NCI-H187 (cell line): ENCODE data around the gene FRMD4A.
"Not testable (repeated sequence)": the region's sequence is repeated elsewhere in the genome, so short reads cannot be mapped to it uniquely, and the experiment has no call there.

Source experiments
- DNase-seq, 2 experiments: peaks; one replicate each; lab custom pipeline; 2025; lab: John Stamatoyannopoulos, UW

FRMD4A gene

DNA sequence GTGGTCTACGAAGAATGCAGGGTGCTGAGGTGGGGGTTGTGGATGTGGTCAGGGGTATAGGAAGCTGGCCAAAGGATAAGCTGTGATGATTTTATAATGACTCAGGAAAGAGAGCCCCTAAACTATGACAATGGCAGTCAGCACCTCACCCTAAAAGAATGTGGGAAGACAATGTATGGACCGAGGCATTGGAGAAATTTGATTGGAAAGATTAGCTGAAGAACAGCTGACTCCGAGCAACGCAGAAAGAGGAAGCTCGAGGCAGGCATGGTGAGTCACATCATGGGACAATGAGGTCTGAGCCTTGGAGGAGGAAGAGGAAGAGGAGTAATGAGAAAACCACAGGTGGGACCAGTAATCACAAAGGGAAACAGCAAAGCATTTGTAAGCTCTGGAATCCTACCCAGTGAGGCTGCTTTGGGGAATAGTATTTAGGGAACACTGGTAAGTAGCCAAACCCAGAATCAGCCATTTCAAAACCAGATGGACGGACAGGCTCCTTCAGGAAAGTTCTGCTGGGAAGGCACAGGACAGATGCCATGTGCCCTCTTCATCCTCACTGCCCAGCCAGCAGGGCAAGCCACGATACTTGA, 448.5 kb downstream of the FRMD4A start:
- no peak for DNase-seq

DNA sequence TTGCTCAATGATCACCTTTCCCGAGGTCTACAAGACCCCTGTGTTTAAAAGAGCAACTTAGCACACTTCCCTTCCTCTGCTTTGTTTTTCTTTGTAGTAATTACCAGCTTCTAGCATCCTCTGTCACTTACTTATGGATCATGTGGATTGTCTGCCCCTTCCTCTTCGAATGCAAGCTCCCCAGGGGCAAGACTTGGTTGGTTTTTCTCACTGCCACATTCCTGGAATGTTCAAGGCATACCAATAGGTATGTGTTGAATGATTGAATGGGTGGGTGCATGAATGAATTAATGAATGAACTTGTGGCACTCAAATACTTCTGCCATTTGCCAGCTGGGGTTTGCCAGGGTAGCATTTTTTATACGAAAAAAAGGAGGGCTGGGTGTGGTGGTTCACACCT, 450.0 kb downstream of the FRMD4A start:
- no peak for DNase-seq

DNA sequence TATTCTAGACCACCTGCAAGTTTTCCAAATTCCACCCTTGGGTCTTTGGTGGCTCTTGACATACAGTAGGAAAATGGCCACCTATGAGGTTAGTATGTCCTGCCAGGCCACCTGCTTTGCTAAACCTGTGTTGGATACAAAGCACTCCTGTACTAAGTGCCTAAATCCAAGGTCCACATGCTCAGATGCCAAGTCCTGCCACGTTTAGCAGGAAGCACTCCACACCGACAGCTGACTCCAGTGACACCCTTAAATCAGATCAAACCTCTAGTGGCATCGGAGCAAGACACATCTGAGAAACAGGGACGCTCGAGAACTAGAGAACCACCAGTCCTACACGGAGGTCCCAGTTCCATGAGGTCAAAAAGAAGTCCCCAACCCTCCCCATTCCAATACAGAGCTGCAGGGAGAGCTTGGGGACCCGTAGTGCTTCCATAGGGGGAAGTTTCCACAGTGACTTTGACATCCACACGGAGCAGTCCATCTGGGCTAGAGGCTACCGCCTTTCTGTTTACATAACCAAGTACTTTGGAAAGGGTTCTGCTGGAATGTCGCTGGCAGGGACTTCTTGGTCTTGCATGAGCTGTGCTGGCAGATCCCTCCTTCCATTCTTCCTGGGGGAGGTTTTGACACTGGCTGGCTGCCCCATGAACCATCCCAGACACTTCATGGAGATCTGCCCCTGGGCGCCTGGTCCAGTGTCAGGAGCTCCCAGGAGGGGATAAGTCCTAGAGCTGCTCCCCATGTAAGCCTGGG, 453.4 kb downstream of the FRMD4A start:
- DNase-seq: no peak

DNA sequence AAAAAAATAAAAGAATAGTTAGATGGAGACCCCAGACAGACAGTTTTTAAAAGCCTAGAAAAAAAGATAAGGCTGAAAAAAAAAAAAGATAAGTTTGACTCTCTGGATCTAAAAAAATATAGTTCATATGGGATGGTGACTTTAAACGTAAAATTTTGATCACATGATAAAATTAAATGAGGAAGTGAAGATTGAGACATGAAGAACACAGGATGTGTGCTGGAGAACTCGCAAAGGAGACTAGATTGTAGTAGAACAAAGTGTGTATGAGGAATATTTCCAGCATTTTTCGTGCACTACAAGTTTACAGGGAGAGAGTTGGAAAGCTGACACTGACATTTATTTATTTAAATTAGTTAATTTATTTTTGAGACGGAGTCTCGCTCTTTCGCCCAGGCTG, 457.5 kb downstream of the FRMD4A start:
- no peak for DNase-seq

DNA sequence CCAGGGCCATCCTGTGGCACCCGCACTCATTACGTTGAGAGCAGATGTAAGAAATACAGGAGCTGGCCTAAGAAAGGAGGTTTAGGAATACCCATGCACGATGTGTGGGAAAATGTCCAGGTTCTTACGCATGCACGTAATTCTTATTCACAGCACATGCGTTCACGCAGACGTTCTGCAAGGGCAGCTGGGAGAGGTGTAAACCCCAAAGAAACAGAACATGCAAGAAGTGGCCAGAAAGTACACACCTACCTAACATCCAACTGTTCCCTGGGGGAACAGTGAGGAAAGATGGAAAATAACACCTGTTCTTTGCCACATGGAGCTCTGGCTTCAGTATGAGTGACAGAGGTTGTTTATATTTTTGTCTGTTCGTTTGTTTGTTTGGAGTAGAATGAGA, 458.3 kb downstream of the FRMD4A start:
- no peak for DNase-seq

DNA sequence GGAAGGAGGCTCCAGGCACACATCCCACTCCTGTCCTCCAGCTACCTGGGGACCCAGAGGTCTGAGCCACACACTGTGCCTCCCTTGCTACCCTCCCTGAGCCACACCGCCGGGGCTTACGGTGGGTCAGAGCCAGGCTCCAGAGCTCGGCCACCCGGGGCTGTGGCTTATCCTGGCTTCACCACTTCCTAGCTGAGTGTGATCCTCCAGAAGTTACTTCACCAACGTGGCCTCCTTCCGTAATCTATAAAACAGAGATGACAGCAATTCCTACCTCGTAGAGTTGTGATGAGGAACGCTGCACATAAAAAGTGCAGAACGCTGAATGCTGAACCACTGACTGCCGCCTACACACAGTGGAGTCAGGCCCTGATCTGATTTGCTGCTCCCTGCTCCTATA, 458.9 kb downstream of the FRMD4A start:
- no peak for DNase-seq

DNA sequence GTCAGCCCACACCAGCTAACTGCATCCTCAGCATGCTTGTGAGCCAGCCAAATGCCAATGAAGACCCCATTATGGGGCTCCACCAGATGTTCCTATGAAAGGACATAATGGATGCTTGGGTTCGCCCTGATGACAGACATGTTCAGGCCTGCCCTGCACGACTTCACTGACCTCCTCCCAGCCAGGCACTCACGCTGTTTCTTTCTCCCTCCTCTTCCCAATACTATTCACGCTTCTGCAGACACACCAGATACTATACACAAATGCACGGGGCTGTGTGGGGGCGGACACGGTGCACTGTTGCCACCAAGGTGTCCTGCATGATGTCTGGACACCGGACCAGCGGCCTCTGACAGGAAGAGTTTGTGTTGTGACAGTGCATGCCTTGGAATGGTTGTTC, 459.7 kb downstream of the FRMD4A start:
- no peak for DNase-seq

DNA sequence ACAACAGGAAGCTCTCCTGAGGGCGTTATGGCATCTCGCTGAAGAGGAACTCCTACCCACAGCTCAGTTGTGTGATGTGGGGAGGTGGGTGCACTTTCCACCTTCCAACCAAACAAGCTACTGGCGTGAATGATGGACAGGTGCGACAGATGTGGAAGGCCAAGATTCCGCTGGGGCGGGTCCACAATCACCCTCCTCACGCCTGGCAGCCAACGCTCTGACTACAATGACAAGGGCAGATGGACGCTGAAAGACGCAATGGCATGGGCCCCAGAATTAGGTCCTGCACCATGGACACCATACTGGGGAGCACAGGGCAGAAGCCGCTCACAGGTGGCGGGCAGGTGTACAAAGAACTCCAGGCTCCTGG, 461.4 kb downstream of the FRMD4A start:
- DNase-seq: no peak

DNA sequence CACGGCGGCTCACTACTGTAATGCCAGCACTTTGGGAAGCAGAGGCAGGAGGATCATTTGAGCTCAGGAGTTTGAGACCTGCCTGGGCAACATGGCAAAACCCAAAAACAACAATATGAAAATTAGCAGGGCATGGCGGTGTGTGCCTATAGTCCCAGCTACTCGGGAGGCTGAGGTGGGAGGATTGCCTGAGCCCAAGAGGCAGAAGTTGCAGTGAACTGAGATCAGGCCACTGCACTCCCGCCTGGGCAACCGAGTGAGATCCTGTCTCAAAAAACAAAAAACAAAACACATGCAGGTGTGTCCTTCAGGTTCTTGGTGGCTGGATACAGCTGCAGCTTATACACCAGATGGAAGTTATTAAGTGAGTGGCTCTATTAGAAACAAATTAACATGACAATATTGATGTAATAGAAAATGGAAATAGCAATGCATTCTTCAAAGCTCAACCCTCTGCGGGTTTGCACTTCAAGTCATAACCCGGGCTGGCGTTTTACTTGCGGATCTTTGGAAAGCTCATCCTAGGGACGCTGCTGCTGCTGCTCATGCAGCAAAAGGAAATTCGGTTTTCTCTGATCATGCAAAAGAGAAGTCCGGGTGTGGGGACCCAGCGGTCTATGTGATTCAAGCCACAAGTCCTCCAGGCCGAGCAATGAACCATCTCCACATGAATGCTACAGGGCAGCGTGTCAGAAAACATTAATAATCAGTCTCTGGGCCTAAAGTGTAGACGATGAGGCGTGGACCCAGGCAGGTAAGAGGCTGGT, 462.0 kb downstream of the FRMD4A start:
- no peak for DNase-seq

DNA sequence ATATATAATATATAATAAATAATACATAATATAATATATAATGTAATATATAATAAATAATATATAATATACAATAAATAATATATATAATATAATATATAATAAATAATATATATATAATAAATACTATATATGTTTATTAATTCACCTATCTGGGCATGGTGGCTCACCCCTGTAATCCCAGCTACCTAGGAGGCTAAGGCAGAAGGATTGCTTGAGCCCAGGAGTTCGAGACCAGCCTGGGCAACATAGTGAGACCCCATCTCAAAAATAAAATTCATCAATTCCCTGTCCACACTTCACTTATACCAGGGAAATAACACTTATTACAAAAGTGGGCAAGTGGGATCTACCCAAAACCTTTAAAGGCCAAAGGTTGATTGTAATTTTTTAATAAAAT, 462.9 kb downstream of the FRMD4A start:
- no peak for DNase-seq

DNA sequence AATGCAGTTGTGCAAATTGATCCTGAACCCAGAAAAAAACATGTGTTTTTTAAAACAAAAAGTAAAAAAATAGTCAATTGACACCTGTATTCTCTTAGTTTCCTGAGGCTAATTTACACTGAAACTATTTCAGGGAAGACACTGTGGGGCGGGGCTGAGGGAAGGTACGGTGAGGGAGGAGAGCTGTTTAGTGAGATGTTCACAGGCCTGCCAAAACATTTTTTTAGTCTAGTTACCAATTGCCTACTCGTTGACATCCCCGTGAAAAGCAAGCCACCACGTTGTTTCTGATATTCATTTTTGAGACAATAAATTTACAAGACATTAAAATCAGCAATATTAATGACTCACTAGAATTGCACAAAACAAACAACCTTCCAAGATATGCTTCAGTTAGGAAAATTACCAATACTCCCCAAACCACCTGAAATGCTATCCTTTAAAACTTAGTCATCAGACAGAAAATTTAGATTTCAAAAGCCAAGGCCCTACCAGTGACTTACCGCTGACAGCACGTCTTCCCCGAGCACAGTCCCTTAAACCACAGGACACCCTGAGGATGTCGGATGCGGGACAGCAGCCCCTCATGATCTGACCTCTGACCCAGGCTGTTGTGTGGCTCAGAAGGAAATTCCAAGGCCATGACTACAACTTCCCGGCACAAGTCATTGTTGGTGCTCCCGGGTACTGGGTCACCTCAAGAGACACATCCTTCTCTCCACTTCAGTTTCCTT, 464.8 kb downstream of the FRMD4A start:
- DNase-seq: no peak

DNA sequence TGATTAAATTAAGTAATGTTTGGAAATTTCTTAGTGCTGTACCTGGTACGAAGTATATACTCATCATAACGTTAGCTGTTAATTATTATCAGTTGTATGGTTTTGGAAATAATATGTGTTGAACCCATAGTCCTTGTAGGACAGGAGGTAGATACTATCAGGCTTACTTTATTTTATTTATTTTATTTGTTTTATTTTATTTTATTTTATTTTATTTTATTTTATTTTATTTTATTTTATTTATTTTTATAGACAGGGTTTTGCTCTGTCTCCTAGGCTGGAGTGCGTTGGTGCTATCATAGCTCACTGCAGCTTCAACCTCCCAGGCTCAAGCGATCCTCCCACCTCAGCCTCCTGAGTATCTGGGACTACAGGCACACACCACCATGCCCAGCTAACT, 465.5 kb downstream of the FRMD4A start:
- not testable (repeated sequence) for DNase-seq

DNA sequence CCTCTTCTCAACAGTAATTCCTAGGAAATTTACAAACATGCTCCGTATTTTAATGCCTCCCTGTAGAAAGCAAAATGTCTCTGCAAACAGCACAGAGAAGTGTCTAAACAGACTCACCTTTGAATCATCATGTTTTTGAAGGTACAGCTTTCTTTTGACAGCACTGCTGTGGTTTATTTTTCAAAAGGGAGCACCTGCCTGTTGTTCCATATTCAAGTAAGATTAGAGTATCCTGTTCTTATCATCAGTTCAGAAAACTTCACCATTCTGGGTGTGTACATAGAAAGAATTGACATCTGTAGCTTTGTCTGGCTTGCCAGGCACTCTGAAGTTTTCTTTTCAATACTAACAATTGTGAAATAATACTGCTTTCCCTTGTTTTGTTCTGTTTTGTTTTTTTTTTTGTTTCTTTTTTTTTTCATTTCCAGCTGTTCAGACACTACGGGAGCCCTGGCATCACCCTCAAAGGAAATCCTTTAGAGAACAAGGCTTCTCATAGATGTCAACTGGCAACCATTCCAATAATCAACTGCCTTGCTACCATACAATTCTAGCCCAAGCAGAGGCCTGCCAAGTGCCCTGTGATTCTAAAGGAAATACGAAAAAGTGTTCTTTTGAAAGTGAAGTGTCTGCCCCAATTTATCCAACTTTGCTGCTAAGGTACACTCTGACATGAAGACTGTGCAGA, 468.0 kb downstream of the FRMD4A start:
- no peak for DNase-seq

DNA sequence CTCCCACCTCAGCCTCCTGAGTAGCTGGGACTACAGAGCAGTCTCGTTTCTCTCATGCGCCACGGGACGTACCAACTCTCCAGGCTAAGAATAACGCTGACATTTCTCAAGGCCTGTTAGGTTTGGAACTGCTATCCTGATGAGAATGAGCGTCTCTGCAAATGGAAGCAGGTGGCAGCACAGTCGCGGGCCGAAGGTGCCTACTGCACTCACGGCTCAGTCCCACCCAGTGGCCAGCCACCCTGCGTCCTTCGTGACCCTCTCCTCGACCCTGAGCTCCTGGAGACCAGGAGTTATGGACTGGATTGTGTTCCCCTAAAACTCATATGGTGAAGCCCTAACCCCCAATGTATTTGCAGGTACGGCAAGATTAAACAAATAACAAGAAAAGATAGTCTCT, 469.8 kb downstream of the FRMD4A start:
- no peak for DNase-seq

DNA sequence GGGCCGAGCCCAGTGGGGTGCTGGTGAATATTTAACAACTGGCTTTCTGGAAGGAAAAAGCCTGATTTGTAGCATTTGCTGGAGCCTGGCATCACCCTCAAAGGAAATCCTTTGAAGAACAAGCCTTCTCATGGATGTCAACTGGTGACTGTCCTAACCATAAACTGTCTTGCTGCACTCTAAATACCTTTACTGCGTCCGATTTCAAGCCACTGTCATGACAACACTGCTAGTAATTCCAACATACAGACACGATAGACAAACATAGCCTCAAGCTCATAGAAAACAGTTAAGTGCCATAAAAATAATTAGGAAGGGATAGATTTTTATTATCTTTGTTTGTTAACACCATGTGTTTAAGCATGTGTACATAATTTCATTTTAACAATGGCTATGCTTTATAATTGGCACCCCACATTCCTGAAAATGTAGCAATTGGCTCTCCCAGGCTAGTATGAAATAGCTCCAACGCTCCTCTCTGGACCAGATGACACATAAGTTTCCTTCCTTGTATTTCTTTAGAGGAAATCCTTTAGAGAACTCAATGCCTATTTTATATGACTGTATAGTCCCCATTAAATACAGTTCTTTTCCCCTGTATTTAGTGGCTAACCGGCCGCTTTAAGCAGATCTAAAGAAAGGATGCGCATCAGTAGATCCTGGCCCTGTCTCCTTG, 470.6 kb downstream of the FRMD4A start:
- no peak for DNase-seq

DNA sequence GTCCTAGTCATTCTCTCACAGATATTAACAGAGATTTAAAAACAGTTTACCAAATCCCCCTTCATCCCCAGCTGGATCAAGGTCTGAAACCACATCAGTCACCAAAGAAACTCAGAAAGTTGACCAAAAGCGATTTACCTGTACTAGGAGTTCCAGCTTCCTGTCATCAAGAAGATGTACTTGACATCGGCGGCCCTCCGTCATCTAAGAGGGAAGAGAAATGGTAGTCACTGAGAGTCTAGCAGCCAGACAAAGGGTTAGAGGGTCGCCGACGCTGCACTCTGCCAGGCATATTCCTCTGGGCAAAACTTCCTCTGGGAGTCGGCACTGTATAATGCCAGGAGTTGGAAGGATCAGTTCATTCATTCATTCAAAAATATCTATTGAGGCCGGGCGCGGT, 472.0 kb downstream of the FRMD4A start:
- no peak for DNase-seq

DNA sequence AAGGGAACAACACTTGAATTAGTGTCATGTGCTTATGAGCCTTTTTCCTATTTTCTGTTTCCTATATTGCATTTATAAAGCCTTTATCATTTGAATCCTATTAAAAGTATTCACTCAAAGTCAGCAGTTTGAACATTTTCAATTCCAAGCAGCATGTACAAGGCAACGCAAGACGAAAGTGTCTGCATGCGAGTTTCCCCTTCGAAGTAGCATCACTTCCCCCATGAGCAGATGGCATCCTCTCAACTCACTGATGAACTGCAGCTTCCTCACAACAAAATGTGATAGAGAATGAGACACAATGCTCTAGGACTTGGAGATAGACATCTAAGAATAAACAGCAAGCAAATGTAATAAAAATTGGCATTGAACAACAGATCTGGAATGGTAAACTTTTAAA, 473.3 kb downstream of the FRMD4A start:
- no peak for DNase-seq

DNA sequence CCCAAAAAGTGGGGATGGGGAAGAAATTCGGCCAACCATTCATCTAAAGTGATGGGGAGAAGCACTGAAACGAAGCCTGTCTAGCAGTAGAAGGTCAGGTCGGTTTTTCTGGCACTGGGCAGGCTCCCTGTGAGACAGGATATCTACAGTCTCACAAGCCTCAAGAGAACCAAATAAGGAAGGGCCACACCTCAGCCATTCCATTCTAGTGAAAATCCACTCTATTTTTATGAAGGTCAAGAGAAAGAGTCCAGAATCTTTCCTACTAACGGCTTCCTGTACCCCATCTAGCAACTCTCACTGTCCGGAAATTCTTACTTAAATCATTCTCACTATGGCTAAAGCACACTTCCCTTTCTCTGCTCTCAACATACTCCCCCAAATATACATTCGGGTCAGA, 476.9 kb downstream of the FRMD4A start:
- no peak for DNase-seq

DNA sequence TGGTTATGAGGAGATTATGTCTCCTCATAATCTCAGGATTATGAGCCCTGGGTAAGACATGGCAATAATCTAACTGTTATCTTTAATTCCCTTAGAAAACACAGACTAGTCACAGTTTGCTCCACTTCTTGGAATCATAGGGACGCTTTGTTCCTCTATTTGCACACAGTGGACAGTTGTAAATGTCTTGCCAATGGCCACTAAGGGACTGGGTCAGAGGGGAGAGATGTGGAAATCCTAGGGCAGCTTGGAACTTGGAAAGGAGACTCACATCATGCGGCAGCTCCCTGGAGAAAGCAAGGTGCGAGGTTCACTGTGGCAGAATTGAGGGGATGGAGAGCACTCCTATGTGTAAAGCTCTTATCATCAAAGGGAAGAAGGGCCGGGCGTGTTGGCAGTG, 477.9 kb downstream of the FRMD4A start:
- no peak for DNase-seq

DNA sequence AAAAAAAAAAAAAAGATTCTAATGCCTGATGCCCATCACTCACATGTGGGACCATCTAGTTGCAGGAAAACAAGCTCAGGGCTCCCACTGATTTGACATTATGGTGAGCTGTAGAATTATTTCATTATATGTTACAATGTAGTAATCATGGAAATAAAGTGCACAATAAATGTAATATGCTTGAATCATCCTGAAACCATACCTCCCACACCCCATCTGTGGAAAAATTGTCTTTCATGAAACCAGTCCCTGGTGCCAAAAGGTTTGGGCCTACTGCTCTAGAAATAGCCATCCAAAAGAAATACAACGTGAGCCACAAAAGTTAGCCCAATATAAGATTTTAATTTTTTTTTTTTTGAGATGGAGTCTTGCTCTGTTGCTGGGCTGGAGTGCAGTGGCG, 478.8 kb downstream of the FRMD4A start:
- no peak for DNase-seq
